ENCODE data around the gene EYA2. TPM values are rescaled to one million over a fixed set of nuclear protein-coding genes. Genes with fewer than 3 reads are reported as not detected.

The EYA2 gene
- total and polyA plus RNA-seq, 2 experiments from 2014 or later, result 1.4 to 2.0 TPM

- no peak for TF ChIP-seq EZH2 (IDR thresholded peaks at IDR 0.05; ENCODE audit: borderline replicate concordance)
- no peak for TF ChIP-seq CTCF (IDR thresholded peaks at IDR 0.05; ENCODE audit: poor library complexity)
- no peak for TF ChIP-seq EZH2phosphoT487 (IDR thresholded peaks at IDR 0.05; ENCODE audit: low read depth, severe bottlenecking, unreplicated experiment)
- peaks cover 3% of the 10 kb centered on the region for H4K20me1 ChIP-seq (ENCODE audit: insufficient read depth, poor library complexity, severe bottlenecking)
- no peak overlapping the region for H3K4me2 ChIP-seq
- no peak overlapping the region for H3K4me3 ChIP-seq
- H2AFZ ChIP-seq, result no peak overlapping the region
- H3K4me1 ChIP-seq (ENCODE audit: insufficient read depth), result no peaks in the 10 kb centered on the region
- H3K27ac ChIP-seq, result no peak overlapping the region
- no peak for DNase-seq (ENCODE audit: low spot score)
- no peaks in the 10 kb centered on the region for H3K79me2 ChIP-seq
- 98% methylated on average over 17 of the region's 17 CpGs for WGBS (ENCODE audit: low lambda C conversion rate, missing lambda C conversion rate)
- no peaks in the 10 kb centered on the region for H3K9me3 ChIP-seq (ENCODE audit: low read depth)
- no peaks in the 10 kb centered on the region for H3K36me3 ChIP-seq (replicated peaks; ENCODE audit: insufficient read depth, low read depth)
- no peaks in the 10 kb centered on the region for H3K9me2 ChIP-seq (replicated peaks; ENCODE audit: insufficient read depth)
- no peaks in the 10 kb centered on the region for H3K27me3 ChIP-seq
Observed at GRCh38 chr20:47209982-47210381, 315.3 kb downstream of the EYA2 start.

- WGBS (ENCODE audit: low lambda C conversion rate, missing lambda C conversion rate), result 97% methylated on average over 13 of the region's 13 CpGs
- no peak for DNase-seq (ENCODE audit: low spot score)
- Histone ChIP-seq H3K27me3 (no peaks in the 10 kb centered on the region), H3K9me2 (replicated peaks; ENCODE audit: insufficient read depth) (no peaks in the 10 kb centered on the region), H3K27ac (no peak overlapping the region), H3K9me3 (ENCODE audit: low read depth) (no peaks in the 10 kb centered on the region), H3K36me3 (replicated peaks; ENCODE audit: insufficient read depth, low read depth) (no peaks in the 10 kb centered on the region), H3K4me2 (no peak overlapping the region), H3K4me1 (ENCODE audit: insufficient read depth) (no peaks in the 10 kb centered on the region), H2AFZ (no peak overlapping the region), H3K4me3 (no peak overlapping the region), H4K20me1 (ENCODE audit: insufficient read depth, poor library complexity, severe bottlenecking) (peaks cover 3% of the 10 kb centered on the region), H3K79me2 (no peaks in the 10 kb centered on the region)
- TF ChIP-seq EZH2 (IDR thresholded peaks at IDR 0.05; ENCODE audit: borderline replicate concordance) (no peak), CTCF (IDR thresholded peaks at IDR 0.05; ENCODE audit: poor library complexity) (no peak), EZH2phosphoT487 (IDR thresholded peaks at IDR 0.05; ENCODE audit: low read depth, severe bottlenecking, unreplicated experiment) (no peak)
Observed at GRCh38 chr20:47210470-47210869, 315.8 kb downstream of the EYA2 start.

DNA sequence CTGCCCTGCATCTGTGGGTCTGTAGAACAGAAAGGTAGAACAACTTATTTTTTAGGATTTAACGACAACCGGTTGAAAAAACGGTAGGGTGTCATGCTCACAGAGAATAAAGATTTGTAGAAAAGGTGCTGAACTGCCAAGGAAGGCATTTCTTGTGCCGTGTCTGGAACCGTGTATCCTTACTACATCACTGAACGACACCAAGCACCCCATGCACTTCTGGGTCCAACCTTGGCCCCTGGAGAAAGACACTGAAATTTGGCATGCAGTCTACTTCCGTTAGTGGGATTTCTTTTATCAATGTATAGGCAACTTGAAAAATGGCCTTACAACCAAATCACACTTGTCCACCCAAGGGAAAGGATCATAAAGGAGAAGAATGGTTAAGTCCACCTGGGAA, 316.4 kb downstream of the EYA2 start:
- TF ChIP-seq EZH2 (IDR thresholded peaks at IDR 0.05; ENCODE audit: borderline replicate concordance) (no peak), CTCF (IDR thresholded peaks at IDR 0.05; ENCODE audit: poor library complexity) (no peak), EZH2phosphoT487 (IDR thresholded peaks at IDR 0.05; ENCODE audit: low read depth, severe bottlenecking, unreplicated experiment) (no peak)
- Histone ChIP-seq H3K27me3 (no peaks in the 10 kb centered on the region), H3K27ac (no peak overlapping the region), H3K9me3 (ENCODE audit: low read depth) (no peaks in the 10 kb centered on the region), H3K4me3 (no peak overlapping the region), H3K36me3 (replicated peaks; ENCODE audit: insufficient read depth, low read depth) (no peaks in the 10 kb centered on the region), H2AFZ (no peak overlapping the region), H4K20me1 (ENCODE audit: insufficient read depth, poor library complexity, severe bottlenecking) (peaks cover 3% of the 10 kb centered on the region), H3K4me2 (no peak overlapping the region), H3K4me1 (ENCODE audit: insufficient read depth) (no peaks in the 10 kb centered on the region), H3K9me2 (replicated peaks; ENCODE audit: insufficient read depth) (no peaks in the 10 kb centered on the region), H3K79me2 (peaks cover 4% of the 10 kb centered on the region)
- no peak for DNase-seq (ENCODE audit: low spot score)
- 97% methylated on average over 7 of the region's 7 CpGs for WGBS (ENCODE audit: low lambda C conversion rate, missing lambda C conversion rate)

Data from hepatocyte (in vitro differentiated cells).